ENCODE results near the gene KIR2DL1.
"Not testable (repeated sequence)": the region's sequence is repeated elsewhere in the genome, so short reads cannot be mapped to it uniquely, and the experiment has no call there.

The KIR2DL1 gene

GRCh38 chr19:54739587-54740497, 29.8 kb upstream of the KIR2DL1 start:
- H2AFZ ChIP-seq (ENCODE audit: low read depth), result no peak overlapping the region

GRCh38 chr19:54741950-54742349, 27.6 kb upstream of the KIR2DL1 start:
- not testable (repeated sequence) for H4K20me1 ChIP-seq (ENCODE audit: insufficient read depth); H3K4me3 ChIP-seq (IDR thresholded peaks at IDR 0.05; ENCODE audit: insufficient read depth, low read depth, low read length); H3K27ac ChIP-seq; H3K9ac ChIP-seq; H3K4me2 ChIP-seq; H3K27me3 ChIP-seq (ENCODE audit: insufficient read depth, low read depth); H3K4me1 ChIP-seq (ENCODE audit: low read depth, poor library complexity, severe bottlenecking); H2AFZ ChIP-seq (ENCODE audit: low read depth); H3K79me2 ChIP-seq (ENCODE audit: insufficient read depth, low read depth); H3K36me3 ChIP-seq (ENCODE audit: insufficient read depth)

More at GRCh38 chr19:54739587-54740497, 29.8 kb upstream of the KIR2DL1 start:
- no peak overlapping the region for H3K27ac ChIP-seq
- H4K20me1 ChIP-seq (ENCODE audit: insufficient read depth), result no peaks in the 10 kb centered on the region
- H3K79me2 ChIP-seq (ENCODE audit: insufficient read depth, low read depth), result no peaks in the 10 kb centered on the region
- TF ChIP-seq CTCF (conservative IDR thresholded peaks at IDR 0.05; ENCODE audit: low read depth, low read length), result no peak
- no peak overlapping the region for H3K4me3 ChIP-seq (IDR thresholded peaks at IDR 0.05; ENCODE audit: insufficient read depth, low read depth, low read length)
- no peak overlapping the region for H3K9ac ChIP-seq
- no peaks in the 10 kb centered on the region for H3K36me3 ChIP-seq (ENCODE audit: insufficient read depth)
- peaks cover 7% of the 10 kb centered on the region; the same call in 1 of the 2 replicates for H3K27me3 ChIP-seq (ENCODE audit: insufficient read depth, low read depth)
- H3K4me1 ChIP-seq (ENCODE audit: low read depth, poor library complexity, severe bottlenecking), result no peaks in the 10 kb centered on the region
- H3K4me2 ChIP-seq, result no peak overlapping the region

- H3K79me2 ChIP-seq (ENCODE audit: insufficient read depth, low read depth); H3K4me3 ChIP-seq (IDR thresholded peaks at IDR 0.05; ENCODE audit: insufficient read depth, low read depth, low read length); H3K27me3 ChIP-seq (ENCODE audit: insufficient read depth, low read depth); H3K9ac ChIP-seq; H3K36me3 ChIP-seq (ENCODE audit: insufficient read depth); H3K4me2 ChIP-seq; H4K20me1 ChIP-seq (ENCODE audit: insufficient read depth); H3K27ac ChIP-seq; H2AFZ ChIP-seq (ENCODE audit: low read depth); H3K4me1 ChIP-seq (ENCODE audit: low read depth, poor library complexity, severe bottlenecking): not testable (repeated sequence)
Observed at GRCh38 chr19:54744080-54744479, 25.5 kb upstream of the KIR2DL1 start.

GRCh38 chr19:54747614-54748322, 21.8 kb upstream of the KIR2DL1 start:
- H3K4me3 ChIP-seq (IDR thresholded peaks at IDR 0.05; ENCODE audit: insufficient read depth, low read depth, low read length); H3K27ac ChIP-seq; H3K36me3 ChIP-seq (ENCODE audit: insufficient read depth); H2AFZ ChIP-seq (ENCODE audit: low read depth); H3K4me1 ChIP-seq (ENCODE audit: low read depth, poor library complexity, severe bottlenecking); H3K27me3 ChIP-seq (ENCODE audit: insufficient read depth, low read depth); H3K4me2 ChIP-seq; H3K9ac ChIP-seq; H3K79me2 ChIP-seq (ENCODE audit: insufficient read depth, low read depth); H4K20me1 ChIP-seq (ENCODE audit: insufficient read depth): not testable (repeated sequence)

- not testable (repeated sequence) for H3K4me1 ChIP-seq (ENCODE audit: low read depth, poor library complexity, severe bottlenecking); H3K36me3 ChIP-seq (ENCODE audit: insufficient read depth); H3K27me3 ChIP-seq (ENCODE audit: insufficient read depth, low read depth); H3K79me2 ChIP-seq (ENCODE audit: insufficient read depth, low read depth); H2AFZ ChIP-seq (ENCODE audit: low read depth); H4K20me1 ChIP-seq (ENCODE audit: insufficient read depth); H3K9ac ChIP-seq; H3K4me3 ChIP-seq (IDR thresholded peaks at IDR 0.05; ENCODE audit: insufficient read depth, low read depth, low read length); H3K4me2 ChIP-seq; H3K27ac ChIP-seq
Observed at GRCh38 chr19:54750276-54750675, 19.3 kb upstream of the KIR2DL1 start.

- H3K27ac ChIP-seq; H3K4me1 ChIP-seq (ENCODE audit: low read depth, poor library complexity, severe bottlenecking); H2AFZ ChIP-seq (ENCODE audit: low read depth); H3K79me2 ChIP-seq (ENCODE audit: insufficient read depth, low read depth); H3K9ac ChIP-seq; H3K27me3 ChIP-seq (ENCODE audit: insufficient read depth, low read depth); H4K20me1 ChIP-seq (ENCODE audit: insufficient read depth); H3K4me3 ChIP-seq (IDR thresholded peaks at IDR 0.05; ENCODE audit: insufficient read depth, low read depth, low read length); H3K4me2 ChIP-seq; H3K36me3 ChIP-seq (ENCODE audit: insufficient read depth): not testable (repeated sequence)
Observed at GRCh38 chr19:54756204-54757110, 13.1 kb upstream of the KIR2DL1 start.

GRCh38 chr19:54758577-54758976, 11.0 kb upstream of the KIR2DL1 start:
- not testable (repeated sequence) for H3K27me3 ChIP-seq (ENCODE audit: insufficient read depth, low read depth); H4K20me1 ChIP-seq (ENCODE audit: insufficient read depth); H3K9ac ChIP-seq; H2AFZ ChIP-seq (ENCODE audit: low read depth); H3K4me3 ChIP-seq (IDR thresholded peaks at IDR 0.05; ENCODE audit: insufficient read depth, low read depth, low read length); H3K27ac ChIP-seq; H3K36me3 ChIP-seq (ENCODE audit: insufficient read depth); H3K4me2 ChIP-seq; H3K79me2 ChIP-seq (ENCODE audit: insufficient read depth, low read depth); H3K4me1 ChIP-seq (ENCODE audit: low read depth, poor library complexity, severe bottlenecking)

GRCh38 chr19:54764219-54764618, 5.4 kb upstream of the KIR2DL1 start:
- not testable (repeated sequence) for H3K27ac ChIP-seq; H3K4me1 ChIP-seq (ENCODE audit: low read depth, poor library complexity, severe bottlenecking); H2AFZ ChIP-seq (ENCODE audit: low read depth); H3K36me3 ChIP-seq (ENCODE audit: insufficient read depth); H4K20me1 ChIP-seq (ENCODE audit: insufficient read depth); H3K9ac ChIP-seq; H3K79me2 ChIP-seq (ENCODE audit: insufficient read depth, low read depth); H3K4me2 ChIP-seq; H3K4me3 ChIP-seq (IDR thresholded peaks at IDR 0.05; ENCODE audit: insufficient read depth, low read depth, low read length)
- peaks cover 17% of the 10 kb centered on the region; the same call in 1 of the 2 replicates for H3K27me3 ChIP-seq (ENCODE audit: insufficient read depth, low read depth)
